HCT116 (cell line): Measurements from ENCODE around the gene CELA3A.

Experiments
- EZH2phosphoT487 ChIP-seq: fragments of 200-600 bp; IDR thresholded peaks from 2 replicates; pipeline ENCODE4 v1.6.1; 2018; ENCODE audit warnings: antibody characterized with exemption, borderline replicate concordance
- POLR2A ChIP-seq: IDR thresholded peaks from 2 replicates; pipeline ENCODE4 v1.7.0; 2011; ENCODE audit warnings: borderline replicate concordance; ENCODE audit not compliant: insufficient read depth, insufficient read length; ENCODE audit errors: extremely low read depth
- TF ChIP-seq, protein P1 (sequence below), 3 experiments: fragments of 200-600 bp in 1 of 3; sonication (generic) in 1 of 3; IDR thresholded peaks in 2 of 3; conservative IDR thresholded peaks in 1 of 3; 2 replicates each; pipeline ENCODE4 v1.5.1; 2012 to 2017; ENCODE audit warnings: low read depth in 2 of 3, low read length in 2 of 3, antibody characterized with exemption in 1 of 3, borderline replicate concordance in 1 of 3, control low read depth in 1 of 3, mild to moderate bottlenecking in 1 of 3, mixed read lengths in 1 of 3, mixed run types in 1 of 3, moderate library complexity in 1 of 3; ENCODE audit not compliant: insufficient read depth in 1 of 3

DNA sequence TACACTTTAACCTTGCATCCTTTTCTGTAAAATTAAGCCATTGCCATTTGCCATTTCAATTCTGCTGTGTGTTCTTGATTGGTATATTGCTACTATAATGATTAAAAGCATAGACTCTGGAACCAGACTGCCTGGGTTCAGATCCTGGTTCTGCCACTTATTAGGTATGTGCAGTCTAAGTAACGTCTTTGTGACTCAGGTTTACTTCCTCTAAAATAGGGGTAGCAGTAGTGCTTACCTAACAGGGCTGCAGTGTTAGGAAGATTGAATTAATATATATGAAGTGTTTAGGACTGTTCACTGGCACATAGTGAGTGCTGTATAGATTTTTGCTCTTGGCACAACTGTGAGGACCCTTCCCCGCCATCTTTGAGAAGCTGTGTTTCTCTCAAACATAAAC, 55.5 kb downstream of the CELA3A start:
- no peak for TF ChIP-seq POLR2A
- TF ChIP-seq, protein P1, sequence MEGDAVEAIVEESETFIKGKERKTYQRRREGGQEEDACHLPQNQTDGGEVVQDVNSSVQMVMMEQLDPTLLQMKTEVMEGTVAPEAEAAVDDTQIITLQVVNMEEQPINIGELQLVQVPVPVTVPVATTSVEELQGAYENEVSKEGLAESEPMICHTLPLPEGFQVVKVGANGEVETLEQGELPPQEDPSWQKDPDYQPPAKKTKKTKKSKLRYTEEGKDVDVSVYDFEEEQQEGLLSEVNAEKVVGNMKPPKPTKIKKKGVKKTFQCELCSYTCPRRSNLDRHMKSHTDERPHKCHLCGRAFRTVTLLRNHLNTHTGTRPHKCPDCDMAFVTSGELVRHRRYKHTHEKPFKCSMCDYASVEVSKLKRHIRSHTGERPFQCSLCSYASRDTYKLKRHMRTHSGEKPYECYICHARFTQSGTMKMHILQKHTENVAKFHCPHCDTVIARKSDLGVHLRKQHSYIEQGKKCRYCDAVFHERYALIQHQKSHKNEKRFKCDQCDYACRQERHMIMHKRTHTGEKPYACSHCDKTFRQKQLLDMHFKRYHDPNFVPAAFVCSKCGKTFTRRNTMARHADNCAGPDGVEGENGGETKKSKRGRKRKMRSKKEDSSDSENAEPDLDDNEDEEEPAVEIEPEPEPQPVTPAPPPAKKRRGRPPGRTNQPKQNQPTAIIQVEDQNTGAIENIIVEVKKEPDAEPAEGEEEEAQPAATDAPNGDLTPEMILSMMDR (IDR thresholded peaks at IDR 0.05 in 2 of 3, conservative IDR thresholded peaks at IDR 0.05 in 1 of 3; ENCODE audit: borderline replicate concordance in 1 of 3, insufficient read depth in 1 of 3, low read depth in 2 of 3, low read length in 2 of 3) = no peak
- TF ChIP-seq EZH2phosphoT487 = no peak
